Progenitor cell of endocrine pancreas (in vitro differentiated cells): ENCODE data around the gene PTPRC. TPM values are rescaled to one million over a fixed set of nuclear protein-coding genes. Genes with fewer than 3 reads are reported as not detected.

Experiments
- DNase-seq: peaks from one replicate; pipeline ENCODE4 v3.0.0; 2021; ENCODE audit warnings: low spot score; ENCODE audit not compliant: unreplicated experiment
- H3K27ac Mint-ChIP-seq: 2 replicates; pipeline ENCODE4 v1.8.0; 2021; ENCODE audit warnings: mild to moderate bottlenecking, moderate library complexity, mixed read lengths
- H3K27me3 Mint-ChIP-seq: 2 replicates; pipeline ENCODE4 v1.8.0; 2021; ENCODE audit warnings: mixed read lengths
- H3K36me3 Mint-ChIP-seq: 2 replicates; pipeline ENCODE4 v1.8.0; 2022; ENCODE audit warnings: mixed read lengths; ENCODE audit not compliant: insufficient read depth
- H3K4me1 Mint-ChIP-seq: 2 replicates; pipeline ENCODE4 v1.8.0; 2021; ENCODE audit warnings: low read depth, mixed read lengths
- H3K4me3 Mint-ChIP-seq: 2 replicates; pipeline ENCODE4 v1.8.0; 2021; ENCODE audit warnings: low read depth, mild to moderate bottlenecking, moderate library complexity, mixed read lengths
- H3K9me3 Mint-ChIP-seq: 2 replicates; pipeline ENCODE4 v1.8.0; 2021; ENCODE audit warnings: low read depth, mixed read lengths
- total RNA-seq: library from RNA; stranded (reverse); gene quantifications from 2 replicates; pipeline ENCODE4 v1.2.1, GENCODE V29; 2021
- TF ChIP-seq, protein P1 (sequence below): fragments of 200-600 bp; sonication (generic); IDR thresholded peaks from one replicate; pipeline ENCODE4 v1.5.0; 2021; ENCODE audit warnings: antibody characterized with exemption, mild to moderate bottlenecking; ENCODE audit not compliant: unreplicated experiment

The PTPRC gene
- total RNA-seq, 1 donor from 2014 or later = not detected

- no peaks in the 10 kb centered on the region for H3K4me1 Mint-ChIP-seq
- H3K9me3 Mint-ChIP-seq = no peaks in the 10 kb centered on the region
Measured at GRCh38 chr1:198638441-198638840, 399 bp upstream of the PTPRC start.

GRCh38 chr1:198639671-198640143, 867 bp downstream of the PTPRC start:
- Mint-ChIP-seq H3K4me1 (no peaks in the 10 kb centered on the region), H3K36me3 (no peaks in the 10 kb centered on the region), H3K4me3 (no peak overlapping the region), H3K27ac (no peak overlapping the region), H3K9me3 (no peaks in the 10 kb centered on the region), H3K27me3 (no peaks in the 10 kb centered on the region)
- no peak for DNase-seq
- TF ChIP-seq, protein P1, sequence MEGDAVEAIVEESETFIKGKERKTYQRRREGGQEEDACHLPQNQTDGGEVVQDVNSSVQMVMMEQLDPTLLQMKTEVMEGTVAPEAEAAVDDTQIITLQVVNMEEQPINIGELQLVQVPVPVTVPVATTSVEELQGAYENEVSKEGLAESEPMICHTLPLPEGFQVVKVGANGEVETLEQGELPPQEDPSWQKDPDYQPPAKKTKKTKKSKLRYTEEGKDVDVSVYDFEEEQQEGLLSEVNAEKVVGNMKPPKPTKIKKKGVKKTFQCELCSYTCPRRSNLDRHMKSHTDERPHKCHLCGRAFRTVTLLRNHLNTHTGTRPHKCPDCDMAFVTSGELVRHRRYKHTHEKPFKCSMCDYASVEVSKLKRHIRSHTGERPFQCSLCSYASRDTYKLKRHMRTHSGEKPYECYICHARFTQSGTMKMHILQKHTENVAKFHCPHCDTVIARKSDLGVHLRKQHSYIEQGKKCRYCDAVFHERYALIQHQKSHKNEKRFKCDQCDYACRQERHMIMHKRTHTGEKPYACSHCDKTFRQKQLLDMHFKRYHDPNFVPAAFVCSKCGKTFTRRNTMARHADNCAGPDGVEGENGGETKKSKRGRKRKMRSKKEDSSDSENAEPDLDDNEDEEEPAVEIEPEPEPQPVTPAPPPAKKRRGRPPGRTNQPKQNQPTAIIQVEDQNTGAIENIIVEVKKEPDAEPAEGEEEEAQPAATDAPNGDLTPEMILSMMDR = no peak

More at GRCh38 chr1:198638441-198638840, 399 bp upstream of the PTPRC start:
- no peak for DNase-seq
- Mint-ChIP-seq H3K27ac (no peak overlapping the region), H3K27me3 (no peaks in the 10 kb centered on the region), H3K4me3 (no peak overlapping the region), H3K36me3 (no peaks in the 10 kb centered on the region)
- TF ChIP-seq, protein P1 = no peak

- no peak for DNase-seq
- TF ChIP-seq, protein P1 = no peak
- Mint-ChIP-seq H3K36me3 (no peaks in the 10 kb centered on the region), H3K27ac (no peak overlapping the region), H3K27me3 (no peaks in the 10 kb centered on the region), H3K4me1 (no peaks in the 10 kb centered on the region), H3K9me3 (no peaks in the 10 kb centered on the region), H3K4me3 (no peak overlapping the region)
Measured at GRCh38 chr1:198640174-198640573, 1.3 kb downstream of the PTPRC start.

DNA sequence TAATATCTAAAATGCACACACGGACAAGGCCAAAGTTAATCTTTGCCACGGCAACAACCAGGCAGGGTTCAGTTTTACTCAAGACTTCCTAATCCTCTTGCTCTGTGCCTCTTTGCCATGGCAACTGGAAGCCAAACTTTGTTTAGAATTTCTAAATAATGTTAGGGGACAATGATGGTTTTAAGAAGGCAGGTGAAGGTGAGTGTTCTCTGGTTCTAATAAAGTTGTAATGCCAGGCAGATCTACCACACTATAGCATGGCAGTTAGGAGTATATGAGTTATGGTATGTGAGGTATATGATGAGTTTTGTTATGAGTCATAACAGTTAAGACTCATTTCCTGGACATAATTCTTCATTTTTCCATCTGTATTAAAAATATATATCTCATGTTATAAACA, 2.7 kb downstream of the PTPRC start:
- Mint-ChIP-seq H3K9me3 (no peaks in the 10 kb centered on the region), H3K27me3 (no peaks in the 10 kb centered on the region), H3K36me3 (no peaks in the 10 kb centered on the region), H3K4me1 (no peaks in the 10 kb centered on the region), H3K4me3 (no peak overlapping the region), H3K27ac (no peak overlapping the region)
- no peak for DNase-seq
- TF ChIP-seq, protein P1 = no peak

DNA sequence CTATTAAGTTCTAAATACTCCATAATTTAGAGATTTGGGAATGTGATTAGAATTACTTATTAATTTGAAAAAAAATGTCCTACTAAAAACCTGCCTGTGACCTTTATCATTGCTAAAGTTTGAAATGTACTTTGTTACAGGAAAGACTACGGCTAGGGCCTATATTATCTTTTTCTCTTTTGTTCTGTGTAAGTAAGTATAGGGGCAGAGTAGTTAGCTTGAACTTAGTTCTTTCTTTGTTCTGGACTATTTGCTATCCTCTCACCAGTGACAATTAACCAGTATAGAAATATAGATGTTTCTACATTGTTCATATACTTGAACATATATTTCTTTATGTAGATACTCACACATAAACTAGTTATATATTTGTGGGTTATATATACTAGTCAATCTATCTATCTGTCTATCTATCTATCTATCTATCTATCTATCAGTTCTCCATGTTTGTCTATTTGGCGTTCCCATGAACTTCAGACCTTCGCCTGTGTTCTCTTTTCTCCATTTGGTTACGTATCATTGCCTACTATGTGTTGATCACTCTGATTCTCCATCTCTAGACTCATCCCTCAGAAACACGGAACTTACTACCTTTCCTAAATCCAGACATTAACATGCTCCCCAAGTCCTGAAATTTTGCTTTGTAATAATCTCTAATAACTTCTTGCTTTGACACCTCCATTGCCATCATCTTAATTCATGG, 3.3 kb downstream of the PTPRC start:
- no peaks in the 10 kb centered on the region for H3K36me3 Mint-ChIP-seq
- DNase-seq = no peak

More for the DNA sequence above, 3.3 kb downstream of the PTPRC start:
- Mint-ChIP-seq H3K4me1 (no peaks in the 10 kb centered on the region), H3K4me3 (no peak overlapping the region), H3K9me3 (peaks cover 5% of the 10 kb centered on the region), H3K27ac (no peak overlapping the region), H3K27me3 (no peaks in the 10 kb centered on the region)
- TF ChIP-seq, protein P1 = no peak
